A673 (cell line): Measurements from ENCODE around the gene HNRNPK. TPM values are rescaled to one million over a fixed set of nuclear protein-coding genes. Genes with fewer than 3 reads are reported as not detected.

ENCODE experiments used
- BruUV-seq: library from RNA; stranded (reverse); fragments of 400-500 nt; replicated peaks from 2 replicates; lab custom pipeline; 2021; lab: Mats Ljungman, UMichigan
- CTCF ChIA-PET: fragments of 300-600 bp; sonication (Branson Sonifier 250); formaldehyde crosslinking; loops from one replicate; lab custom pipeline; 2022; ENCODE audit warnings: antibody characterized with exemption; lab: Charles Lee
- POLR2A ChIA-PET: fragments of 300-600 bp; sonication (Branson Sonifier 250); formaldehyde crosslinking; loops from one replicate; lab custom pipeline; 2022; ENCODE audit warnings: antibody characterized with exemption; ENCODE audit not compliant: low non-redundant PET; lab: Charles Lee
- DNase-seq: peaks from one replicate; pipeline ENCODE4 v3.0.0-alpha.2; 2015; ENCODE audit warnings: low spot score
- H3K27ac ChIP-seq: fragments of 200-600 bp; sonication (generic); 2 replicates; pipeline ENCODE4 v1.5.1; 2016; ENCODE audit warnings: mixed run types, low read depth, mild to moderate bottlenecking, mixed read lengths, antibody characterized with exemption, low read length; ENCODE audit not compliant: poor library complexity, severe bottlenecking
- H3K27me3 ChIP-seq: fragments of 200-600 bp; sonication (generic); replicated peaks from 2 replicates; pipeline ENCODE4 v1.6.1; 2017; ENCODE audit warnings: mixed run types, low read depth, mild to moderate bottlenecking, mixed read lengths, antibody characterized with exemption, low read length; ENCODE audit not compliant: insufficient read depth, poor library complexity
- H3K36me3 ChIP-seq: fragments of 200-600 bp; sonication (generic); 2 replicates; pipeline ENCODE4 v1.6.1; 2016; ENCODE audit warnings: mixed run types, mild to moderate bottlenecking, mixed read lengths, antibody characterized with exemption, low read length; ENCODE audit not compliant: insufficient read depth, poor library complexity, severe bottlenecking
- H3K4me1 ChIP-seq: fragments of 200-600 bp; sonication (generic); 2 replicates; pipeline ENCODE4 v1.6.1; 2017; ENCODE audit warnings: mixed run types, mild to moderate bottlenecking, mixed read lengths, antibody characterized with exemption, low read length; ENCODE audit not compliant: insufficient read depth, poor library complexity, severe bottlenecking
- H3K4me3 ChIP-seq: fragments of 200-600 bp; sonication (generic); 2 replicates; pipeline ENCODE4 v1.5.1; 2016; ENCODE audit warnings: low read depth, mixed run types, mild to moderate bottlenecking, mixed read lengths, low read length; ENCODE audit not compliant: poor library complexity, severe bottlenecking
- H3K9me3 ChIP-seq: fragments of 200-600 bp; sonication (generic); 2 replicates; pipeline ENCODE4 v1.6.1; 2016; ENCODE audit warnings: mixed run types, low read depth, mild to moderate bottlenecking, mixed read lengths, antibody characterized with exemption, low read length; ENCODE audit not compliant: poor library complexity, severe bottlenecking
- CTCF ChIP-seq: fragments of 300-800, 200-600 bp; sonication (generic); conservative IDR thresholded peaks from 2 replicates; pipeline ENCODE4 v1.5.1; 2017; ENCODE audit warnings: low read depth, mild to moderate bottlenecking, antibody characterized with exemption, low read length, moderate library complexity, mixed read lengths
- EZH2 ChIP-seq: fragments of 200-600 bp; sonication (generic); IDR thresholded peaks from 2 replicates; pipeline ENCODE4 v1.6.1; 2017; ENCODE audit warnings: borderline replicate concordance, low read depth, mild to moderate bottlenecking, mixed read lengths, antibody characterized with exemption, low read length; ENCODE audit not compliant: poor library complexity, severe bottlenecking
- intact Hi-C: fragments of 100-400 bp; cut with micrococcal nuclease; formaldehyde crosslinking; loops from one replicate; pipeline ENCODE4 v1.10.0; 2022; ENCODE audit not compliant: unreplicated experiment
- total RNA-seq: library from RNA; stranded (reverse); gene quantifications from 2 replicates; pipeline ENCODE4 v1.2.3, GENCODE V29; 2021

HNRNPK gene
- total RNA-seq, 1 experiment from 2014 or later: 872 TPM

DNA sequence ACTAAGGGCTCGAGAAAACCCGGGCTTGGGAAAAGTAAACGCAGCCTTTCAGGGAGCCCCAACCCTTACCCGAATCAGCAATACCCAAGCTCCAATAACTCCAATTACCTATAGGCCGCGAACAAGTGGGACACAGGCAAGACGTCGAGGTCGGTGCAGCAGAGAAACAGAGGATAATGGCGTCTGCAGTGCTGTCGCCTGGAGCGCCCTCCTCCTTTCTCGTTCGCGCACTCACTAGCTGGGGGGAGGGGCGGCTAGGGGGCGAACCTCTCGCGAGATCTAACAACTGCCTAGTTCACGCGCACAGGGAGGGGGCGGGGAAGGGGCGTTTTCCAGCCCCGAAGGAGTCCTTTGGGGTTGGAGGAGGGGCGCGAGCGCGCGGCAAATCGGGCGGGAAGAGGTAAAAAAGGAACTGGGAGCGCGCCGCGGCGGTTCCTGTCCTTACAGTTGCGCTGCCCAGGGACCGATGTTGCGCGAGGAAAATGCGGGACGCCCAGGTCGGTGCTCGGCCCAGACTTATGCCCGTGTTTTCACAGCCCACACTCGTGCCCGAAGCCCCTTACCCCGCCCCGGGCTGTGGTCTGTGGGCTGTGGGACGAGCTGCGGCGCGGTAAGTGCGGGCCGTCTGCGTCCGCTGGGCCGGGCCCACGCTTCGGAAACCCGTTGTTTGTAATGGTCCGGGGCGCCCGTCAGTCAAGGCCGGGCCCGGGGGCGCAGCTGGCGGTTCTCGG is 545 bp upstream of the HNRNPK start, which contains the start of gene RMI1:
TSS of gene RMI1 (plus strand) at position 411 of the 731 bp plus-strand sequence. CDS start 20,182 bp downstream, outside the sequence.
- intact Hi-C loops: no loop called here
- no TSS peak for BruUV-seq
- peaks cover 45% of the 10 kb centered on the region for H3K4me1 ChIP-seq
- H3K27ac ChIP-seq: peak within 1 kb of the TSS; percentile 99
- DNase-seq: peak; percentile 99
- CTCF ChIA-PET: no interaction called here
- no peaks in the 10 kb centered on the region for H3K27me3 ChIP-seq
- POLR2A ChIA-PET: interaction anchor here (0.6 to 0.7 kb wide), 2 partner anchors 16 to 189 kb away, joined by 3 to 6 read pairs; no protein-coding TSS in a partner anchor
- H3K9me3 ChIP-seq: no peaks in the 10 kb centered on the region
- peak within 1 kb of the TSS; percentile 86 for H3K4me3 ChIP-seq
- H3K36me3 ChIP-seq: peaks cover 37% of the 10 kb centered on the region
- peak; percentile 34 for TF ChIP-seq CTCF
- TF ChIP-seq EZH2: no peak

DNA sequence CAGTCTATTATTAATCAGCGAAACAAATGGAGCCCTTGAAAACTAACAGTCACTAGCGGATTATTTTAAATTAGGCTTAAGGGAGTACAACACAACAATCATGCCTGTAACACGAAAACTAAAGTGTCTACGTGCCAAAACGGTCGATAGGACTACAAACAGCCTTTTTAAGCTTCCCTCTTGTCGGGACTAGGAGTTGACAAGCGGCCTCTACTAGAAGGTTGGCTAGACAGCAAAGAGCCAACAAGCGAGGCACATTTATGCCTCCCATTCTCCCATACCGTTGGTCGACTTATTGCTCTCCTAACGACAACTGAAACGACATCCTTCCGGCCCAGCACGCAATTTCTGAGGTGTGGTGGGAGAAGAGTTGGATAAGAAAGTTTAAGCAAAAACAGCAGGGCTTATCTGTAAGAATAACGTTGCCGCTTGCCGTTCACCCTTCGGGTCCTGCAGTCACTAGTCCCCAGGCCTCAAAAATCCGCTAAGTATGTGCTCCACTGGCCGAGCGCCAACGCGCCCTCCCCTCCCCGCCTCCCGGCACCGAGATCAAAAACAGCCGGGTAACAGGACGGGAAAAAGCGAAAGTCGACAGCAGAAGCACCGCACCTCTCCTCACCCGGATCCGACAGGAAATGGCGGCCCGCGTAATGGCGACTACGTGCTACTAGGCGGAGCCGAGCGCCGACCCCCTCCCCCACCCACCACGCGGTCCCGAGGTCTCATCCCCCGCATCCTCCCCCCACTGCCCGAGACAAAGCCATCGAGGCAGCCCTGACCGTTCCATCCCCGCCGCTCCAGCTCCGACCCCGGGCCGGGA is 813 bp downstream of the HNRNPK start:
- Histone ChIP-seq H3K36me3 (peaks cover 51% of the 10 kb centered on the region), H3K4me3 (peak overlapping the region; percentile 86), H3K9me3 (no peaks in the 10 kb centered on the region), H3K27me3 (no peaks in the 10 kb centered on the region), H3K27ac (peak overlapping the region; percentile 99), H3K4me1 (peaks cover 51% of the 10 kb centered on the region)
- DNase-seq: peak; percentile 85
- TSS peak; percentile 24 for BruUV-seq
- ChIA-PET CTCF (interaction anchor here (0.6 kb wide), 1 partner anchor 57 kb away, joined by 3 read pairs; no protein-coding TSS in a partner anchor), POLR2A (interaction anchor here (0.7 kb wide), 1 partner anchor 1531 kb away, joined by 11 read pairs; no protein-coding TSS in a partner anchor)
- TF ChIP-seq EZH2: no peak
- no peak for TF ChIP-seq CTCF
- intact Hi-C loops: no loop called here

- intact Hi-C loops: no loop called here
- POLR2A ChIA-PET: interaction anchor here (0.8 kb wide), 1 partner anchor 9 kb away, joined by 4 read pairs; no protein-coding TSS in a partner anchor
Observed at GRCh38 chr9:83977196-83977595, 2.8 kb downstream of the HNRNPK start.

More at GRCh38 chr9:83977196-83977595, 2.8 kb downstream of the HNRNPK start:
- H3K4me3 ChIP-seq: peak overlapping the region; percentile 86
- H3K9me3 ChIP-seq: no peaks in the 10 kb centered on the region
- no peak for DNase-seq
- peaks cover 71% of the 10 kb centered on the region for H3K36me3 ChIP-seq
- H3K27ac ChIP-seq: peak overlapping the region; percentile 99
- CTCF ChIA-PET: no interaction called here
- no TSS peak for BruUV-seq
- no peaks in the 10 kb centered on the region for H3K27me3 ChIP-seq
- peaks cover 45% of the 10 kb centered on the region for H3K4me1 ChIP-seq
- TF ChIP-seq CTCF: no peak
- TF ChIP-seq EZH2: no peak
